ENCODE measurements around the gene KCTD13. TPM values are rescaled to one million over a fixed set of nuclear protein-coding genes. Genes with fewer than 3 reads are reported as not detected.

Gene KCTD13
- total RNA-seq, 1 experiment from 2014 or later = 32.4 TPM

- intact Hi-C loops (cut with micrococcal nuclease; ENCODE audit: unreplicated experiment) = no loop called here
- no peaks in the 10 kb centered on the region for H3K27me3 ChIP-seq (replicated peaks; ENCODE audit: insufficient read depth, low read depth, low read length, poor library complexity)
- BruUV-seq (replicated peaks) = no TSS peak
- TF ChIP-seq EZH2 (IDR thresholded peaks at IDR 0.05; ENCODE audit: borderline replicate concordance, low read depth, low read length, poor library complexity, severe bottlenecking) = no peak
- TF ChIP-seq, protein P1, sequence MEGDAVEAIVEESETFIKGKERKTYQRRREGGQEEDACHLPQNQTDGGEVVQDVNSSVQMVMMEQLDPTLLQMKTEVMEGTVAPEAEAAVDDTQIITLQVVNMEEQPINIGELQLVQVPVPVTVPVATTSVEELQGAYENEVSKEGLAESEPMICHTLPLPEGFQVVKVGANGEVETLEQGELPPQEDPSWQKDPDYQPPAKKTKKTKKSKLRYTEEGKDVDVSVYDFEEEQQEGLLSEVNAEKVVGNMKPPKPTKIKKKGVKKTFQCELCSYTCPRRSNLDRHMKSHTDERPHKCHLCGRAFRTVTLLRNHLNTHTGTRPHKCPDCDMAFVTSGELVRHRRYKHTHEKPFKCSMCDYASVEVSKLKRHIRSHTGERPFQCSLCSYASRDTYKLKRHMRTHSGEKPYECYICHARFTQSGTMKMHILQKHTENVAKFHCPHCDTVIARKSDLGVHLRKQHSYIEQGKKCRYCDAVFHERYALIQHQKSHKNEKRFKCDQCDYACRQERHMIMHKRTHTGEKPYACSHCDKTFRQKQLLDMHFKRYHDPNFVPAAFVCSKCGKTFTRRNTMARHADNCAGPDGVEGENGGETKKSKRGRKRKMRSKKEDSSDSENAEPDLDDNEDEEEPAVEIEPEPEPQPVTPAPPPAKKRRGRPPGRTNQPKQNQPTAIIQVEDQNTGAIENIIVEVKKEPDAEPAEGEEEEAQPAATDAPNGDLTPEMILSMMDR (conservative IDR thresholded peaks at IDR 0.05; ENCODE audit: low read depth, low read length) = no peak
- ChIA-PET POLR2A (ENCODE audit: low non-redundant PET) (no interaction called here), CTCF (no interaction called here)
- H3K36me3 ChIP-seq (ENCODE audit: insufficient read depth, low read length, poor library complexity, severe bottlenecking) = no peaks in the 10 kb centered on the region
- H3K4me1 ChIP-seq (ENCODE audit: insufficient read depth, low read length, poor library complexity, severe bottlenecking) = no peaks in the 10 kb centered on the region
- H3K9me3 ChIP-seq (ENCODE audit: low read depth, low read length, poor library complexity, severe bottlenecking) = no peaks in the 10 kb centered on the region
- H3K4me3 ChIP-seq (ENCODE audit: low read depth, low read length, poor library complexity, severe bottlenecking) = no peak overlapping the region
- DNase-seq (ENCODE audit: low spot score) = no peak
- no peak overlapping the region for H3K27ac ChIP-seq (ENCODE audit: low read depth, low read length, poor library complexity, severe bottlenecking)
These were observed 20.4 kb downstream of the KCTD13 start for GRCh38 chr16:29905668-29906067.

- Histone ChIP-seq H3K9me3 (ENCODE audit: low read depth, low read length, poor library complexity, severe bottlenecking) (no peaks in the 10 kb centered on the region), H3K36me3 (ENCODE audit: insufficient read depth, low read length, poor library complexity, severe bottlenecking) (no peaks in the 10 kb centered on the region), H3K4me3 (ENCODE audit: low read depth, low read length, poor library complexity, severe bottlenecking) (no peak overlapping the region), H3K27me3 (replicated peaks; ENCODE audit: insufficient read depth, low read depth, low read length, poor library complexity) (no peaks in the 10 kb centered on the region), H3K4me1 (ENCODE audit: insufficient read depth, low read length, poor library complexity, severe bottlenecking) (no peaks in the 10 kb centered on the region), H3K27ac (ENCODE audit: low read depth, low read length, poor library complexity, severe bottlenecking) (no peak overlapping the region)
- DNase-seq (ENCODE audit: low spot score) = no peak
- ChIA-PET POLR2A (ENCODE audit: low non-redundant PET) (no interaction called here), CTCF (no interaction called here)
- TF ChIP-seq, protein P1 (conservative IDR thresholded peaks at IDR 0.05; ENCODE audit: low read depth, low read length) = no peak
- no peak for TF ChIP-seq EZH2 (IDR thresholded peaks at IDR 0.05; ENCODE audit: borderline replicate concordance, low read depth, low read length, poor library complexity, severe bottlenecking)
- intact Hi-C loops (cut with micrococcal nuclease; ENCODE audit: unreplicated experiment) = no loop called here
- BruUV-seq (replicated peaks) = no TSS peak
These were observed 21.1 kb downstream of the KCTD13 start for GRCh38 chr16:29904947-29905346.

DNA sequence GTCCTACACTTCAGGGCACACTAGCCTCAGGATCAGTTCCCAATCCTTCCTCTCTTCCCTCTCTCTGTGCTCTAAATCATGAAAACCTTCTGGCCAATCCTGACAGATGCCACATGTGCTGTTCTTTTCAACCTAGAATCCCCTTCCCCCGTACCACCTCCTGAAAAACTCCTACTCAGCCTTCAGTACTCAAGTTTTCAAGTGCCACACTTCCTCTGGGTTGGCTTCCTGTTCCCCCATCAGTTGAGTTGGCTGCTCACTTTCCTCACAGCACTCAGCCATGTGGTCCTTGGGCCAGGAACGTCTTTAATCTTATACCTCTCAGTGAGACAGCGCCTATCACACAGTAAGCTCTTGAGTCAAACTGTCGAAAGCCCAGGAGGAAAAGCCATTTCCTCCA lies 22.4 kb downstream of the KCTD13 start:
- BruUV-seq (replicated peaks) = no TSS peak
- ChIA-PET POLR2A (ENCODE audit: low non-redundant PET) (no interaction called here), CTCF (no interaction called here)
- DNase-seq (ENCODE audit: low spot score) = no peak
- Histone ChIP-seq H3K4me3 (ENCODE audit: low read depth, low read length, poor library complexity, severe bottlenecking) (no peak overlapping the region), H3K4me1 (ENCODE audit: insufficient read depth, low read length, poor library complexity, severe bottlenecking) (peaks cover 5% of the 10 kb centered on the region), H3K27me3 (replicated peaks; ENCODE audit: insufficient read depth, low read depth, low read length, poor library complexity) (no peaks in the 10 kb centered on the region), H3K9me3 (ENCODE audit: low read depth, low read length, poor library complexity, severe bottlenecking) (no peaks in the 10 kb centered on the region), H3K27ac (ENCODE audit: low read depth, low read length, poor library complexity, severe bottlenecking) (no peak overlapping the region), H3K36me3 (ENCODE audit: insufficient read depth, low read length, poor library complexity, severe bottlenecking) (no peaks in the 10 kb centered on the region)
- TF ChIP-seq EZH2 (IDR thresholded peaks at IDR 0.05; ENCODE audit: borderline replicate concordance, low read depth, low read length, poor library complexity, severe bottlenecking) = no peak
- TF ChIP-seq, protein P1 (conservative IDR thresholded peaks at IDR 0.05; ENCODE audit: low read depth, low read length) = no peak
- intact Hi-C loops (cut with micrococcal nuclease; ENCODE audit: unreplicated experiment) = no loop called here

All from A673 (cell line).